ENCODE measurements around the gene NRM. TPM values are rescaled to one million over a fixed set of nuclear protein-coding genes. Genes with fewer than 3 reads are reported as not detected.

Gene NRM
- total RNA-seq, 1 donor from 2014 or later = 66.5 TPM

- no peak for TF ChIP-seq CTCF (conservative IDR thresholded peaks at IDR 0.05)
- peaks cover 2% of the 10 kb centered on the region for H3K9me3 Mint-ChIP-seq
Measured at GRCh38 chr6:30696432-30696831, 5.6 kb upstream of the NRM start.

DNA sequence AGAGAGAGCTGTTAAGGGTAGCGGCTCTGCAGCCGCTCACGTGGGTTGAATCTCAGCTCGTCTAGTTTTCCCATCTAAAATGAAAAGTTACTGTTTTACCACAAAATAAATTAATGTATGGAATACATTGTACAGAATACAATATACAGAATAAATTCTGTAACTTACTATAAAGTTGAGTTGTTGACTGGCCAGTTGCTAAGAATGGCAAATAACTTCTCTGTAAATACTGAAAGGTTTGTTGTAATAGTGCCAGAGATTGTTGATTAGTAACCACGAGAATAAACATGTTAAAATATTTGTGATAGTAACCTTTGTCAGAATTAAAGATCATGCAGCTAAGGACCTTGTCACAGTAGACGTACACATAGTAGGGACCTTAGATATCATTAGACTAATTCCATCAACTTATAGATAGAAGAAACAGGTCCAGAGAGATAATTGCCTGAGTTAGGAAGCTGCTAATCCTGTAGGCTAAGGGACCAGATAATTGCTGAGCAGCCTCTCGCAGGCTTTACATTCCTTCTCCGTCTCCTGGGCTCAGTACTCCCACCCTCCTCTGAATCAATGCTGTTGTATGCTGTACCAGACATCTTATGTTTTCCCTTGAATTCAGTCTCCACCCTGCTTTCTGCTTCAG lies 544 bp upstream of the NRM start:
- Mint-ChIP-seq H3K4me1 (peaks cover 47% of the 10 kb centered on the region), H3K9me3 (peaks cover 2% of the 10 kb centered on the region), H3K27ac (ENCODE audit: unreplicated experiment) (peak overlapping the region; percentile 73), H3K27me3 (ENCODE audit: low read depth) (no peaks in the 10 kb centered on the region), H3K36me3 (ENCODE audit: low read depth) (no peaks in the 10 kb centered on the region), H3K4me3 (peak overlapping the region; percentile 86)
- no peak for DNase-seq (ENCODE audit: low read depth, low spot score)
- no peak for TF ChIP-seq CTCF (conservative IDR thresholded peaks at IDR 0.05)

More at GRCh38 chr6:30696432-30696831, 5.6 kb upstream of the NRM start:
- Mint-ChIP-seq H3K36me3 (ENCODE audit: low read depth) (peaks cover 3% of the 10 kb centered on the region), H3K27ac (ENCODE audit: unreplicated experiment) (no peak overlapping the region), H3K4me1 (peaks cover 8% of the 10 kb centered on the region), H3K27me3 (ENCODE audit: low read depth) (no peaks in the 10 kb centered on the region), H3K4me3 (no peak overlapping the region)
- DNase-seq (ENCODE audit: low read depth, low spot score) = no peak

DNA sequence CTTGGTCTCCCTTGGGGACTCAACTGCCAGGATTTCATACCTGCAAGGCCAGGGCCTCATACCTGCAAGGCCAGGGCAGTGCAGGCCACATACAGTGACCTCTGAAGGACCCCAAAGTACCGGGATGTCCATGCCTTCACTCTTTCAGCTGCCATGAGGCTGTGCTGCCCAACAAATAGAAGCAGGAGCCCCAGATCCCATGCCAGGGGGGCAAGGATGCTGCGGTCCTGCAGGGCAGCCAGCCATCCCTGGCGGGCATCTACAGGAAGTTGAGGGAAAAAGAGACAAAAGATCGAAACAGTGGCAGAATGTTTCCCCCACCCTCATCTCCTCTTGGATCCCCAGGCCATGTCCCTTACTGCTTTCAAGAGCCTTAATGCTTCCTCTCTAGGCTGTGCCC lies 799 bp downstream of the NRM start:
- Mint-ChIP-seq H3K4me3 (peak overlapping the region; percentile 96), H3K36me3 (ENCODE audit: low read depth) (no peaks in the 10 kb centered on the region), H3K9me3 (peaks cover 1% of the 10 kb centered on the region), H3K27me3 (ENCODE audit: low read depth) (no peaks in the 10 kb centered on the region), H3K27ac (ENCODE audit: unreplicated experiment) (peak overlapping the region; percentile 96), H3K4me1 (peaks cover 61% of the 10 kb centered on the region)
- no peak for DNase-seq (ENCODE audit: low read depth, low spot score)
- no peak for TF ChIP-seq CTCF (conservative IDR thresholded peaks at IDR 0.05)

- H3K4me3 Mint-ChIP-seq = peak overlapping the region; percentile 96
- no peaks in the 10 kb centered on the region for H3K36me3 Mint-ChIP-seq (ENCODE audit: low read depth)
- no peak for DNase-seq (ENCODE audit: low read depth, low spot score)
- H3K9me3 Mint-ChIP-seq = no peaks in the 10 kb centered on the region
- peak overlapping the region; percentile 60 for H3K27ac Mint-ChIP-seq (ENCODE audit: unreplicated experiment)
- no peak for TF ChIP-seq CTCF (conservative IDR thresholded peaks at IDR 0.05)
- H3K27me3 Mint-ChIP-seq (ENCODE audit: low read depth) = no peaks in the 10 kb centered on the region
- peaks cover 65% of the 10 kb centered on the region for H3K4me1 Mint-ChIP-seq
Measured at GRCh38 chr6:30689022-30689865, 1.5 kb downstream of the NRM start.

DNA sequence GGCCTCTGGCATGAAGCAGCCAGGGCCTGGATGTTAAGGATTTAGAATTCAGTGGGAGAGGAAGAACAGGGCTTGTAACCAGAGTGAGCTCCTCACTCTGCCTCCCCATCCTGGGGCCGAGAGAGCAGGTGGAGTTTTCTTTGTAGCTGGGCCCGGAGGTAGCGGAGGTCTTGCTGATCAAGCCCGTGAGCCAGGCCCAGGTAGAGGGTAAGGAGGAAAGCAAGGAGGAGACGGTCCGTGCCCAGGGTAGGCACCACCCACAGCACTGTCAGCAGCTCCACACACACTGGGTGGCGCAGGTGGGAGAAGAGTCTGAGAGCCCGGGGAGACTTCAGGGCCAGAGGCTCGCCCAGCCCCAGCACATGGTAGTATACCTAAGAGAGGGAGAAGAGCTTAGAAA lies 2.2 kb downstream of the NRM start:
- no peaks in the 10 kb centered on the region for H3K9me3 Mint-ChIP-seq
- no peak overlapping the region for H3K27ac Mint-ChIP-seq (ENCODE audit: unreplicated experiment)
- no peaks in the 10 kb centered on the region for H3K36me3 Mint-ChIP-seq (ENCODE audit: low read depth)
- DNase-seq (ENCODE audit: low read depth, low spot score) = no peak
- peak overlapping the region; percentile 96 for H3K4me3 Mint-ChIP-seq
- no peaks in the 10 kb centered on the region for H3K27me3 Mint-ChIP-seq (ENCODE audit: low read depth)
- TF ChIP-seq CTCF (conservative IDR thresholded peaks at IDR 0.05) = no peak
- peaks cover 72% of the 10 kb centered on the region for H3K4me1 Mint-ChIP-seq
